Vein endothelial cell (primary cell): ENCODE measurements around the gene NKPD1. TPM values are rescaled to one million over a fixed set of nuclear protein-coding genes. Genes with fewer than 3 reads are reported as not detected.

ENCODE experiments used
- total RNA-seq: library from RNA; depleted of rRNA; stranded (reverse); fragments of >200 nt; gene quantifications from 2 replicates; pipeline ENCODE4 v1.2.3, GENCODE V29; 2012

Gene NKPD1, protein sequence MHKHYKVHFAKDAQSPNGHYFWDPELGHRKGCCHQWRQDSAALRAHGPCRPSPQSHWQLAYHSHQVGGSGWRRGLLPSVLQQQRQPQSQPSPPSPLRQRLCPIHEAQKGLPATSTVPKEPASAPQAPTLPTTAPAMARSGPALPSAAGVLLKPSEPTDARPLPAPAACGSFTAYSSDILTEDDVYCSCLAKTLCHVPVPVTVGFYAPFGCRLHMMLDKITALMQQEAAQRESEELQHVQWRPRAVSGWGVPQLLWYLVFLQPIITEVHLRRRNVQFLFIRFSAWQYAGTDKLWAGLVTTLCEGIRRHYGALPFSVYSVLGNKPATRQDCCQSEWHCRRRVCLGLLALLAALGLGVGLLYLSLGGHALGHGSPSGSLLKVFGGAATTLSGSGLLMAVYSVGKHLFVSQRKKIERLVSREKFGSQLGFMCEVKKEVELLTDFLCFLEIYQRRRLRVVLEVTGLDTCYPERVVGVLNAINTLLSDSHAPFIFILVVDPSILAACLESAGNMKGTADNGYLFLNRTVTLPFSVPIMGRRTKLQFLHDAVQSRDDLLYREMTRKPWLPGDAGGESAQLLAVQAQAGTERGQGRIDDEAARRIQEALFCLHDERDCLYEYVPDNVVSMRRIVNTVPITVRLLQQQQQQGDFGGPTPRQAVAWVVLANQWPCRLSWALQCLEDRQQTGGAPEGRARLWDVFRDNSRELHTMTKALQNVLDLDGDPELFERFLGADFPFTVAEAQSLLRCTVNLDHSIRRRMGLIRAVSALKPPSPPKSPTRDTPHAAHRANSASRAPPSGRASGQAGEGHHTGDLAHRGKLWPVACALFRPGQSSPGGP
- total RNA-seq: 0.65 TPM in 1 of 2 replicates, not detected in the other

DNA sequence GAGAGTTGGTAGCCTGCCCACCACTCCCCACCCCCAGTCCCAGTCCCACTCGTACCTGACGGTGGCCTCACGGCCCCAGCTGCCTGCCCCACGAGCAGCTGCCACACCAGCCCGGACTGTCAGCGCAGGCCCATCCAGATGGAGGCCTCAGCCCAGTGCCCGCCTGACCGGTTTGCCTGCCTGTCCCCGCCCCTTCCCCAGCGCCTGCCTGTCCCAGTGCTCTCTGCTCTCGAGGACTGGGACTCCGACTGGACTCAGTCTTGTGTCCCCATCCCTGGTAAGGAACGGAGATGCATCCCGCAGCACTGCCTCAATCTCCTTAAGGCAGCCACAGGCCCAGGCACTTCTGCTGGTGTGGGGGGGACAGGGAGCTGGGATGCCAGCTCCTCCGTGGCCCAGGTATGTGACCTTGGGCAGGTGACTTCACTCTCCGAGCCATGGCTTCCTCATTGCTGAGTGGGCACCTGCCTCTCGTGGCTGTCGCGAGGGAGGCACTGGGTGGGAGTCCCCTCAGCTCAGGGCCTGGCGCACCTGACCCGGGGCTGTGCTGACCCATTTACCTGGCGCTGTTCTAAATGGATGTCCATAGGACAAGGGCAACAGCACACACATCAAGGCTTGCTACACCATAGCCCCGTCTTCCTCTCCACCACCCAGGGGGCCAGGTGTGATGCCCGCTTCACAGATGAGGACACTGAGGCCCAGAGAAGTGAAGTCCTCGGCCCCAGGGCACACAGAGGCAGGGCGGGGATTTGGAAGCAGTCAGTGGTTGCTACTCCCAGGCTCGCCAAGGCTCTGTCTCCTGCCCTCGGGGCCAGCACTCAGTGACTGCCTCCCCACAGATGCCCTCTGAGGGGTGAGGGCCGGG is at the start of gene NKPD1:
TSS of gene NKPD1 (minus strand) at position 113 of the 868 bp plus-strand sequence. CDS start 832 bp downstream, outside the sequence.

DNA sequence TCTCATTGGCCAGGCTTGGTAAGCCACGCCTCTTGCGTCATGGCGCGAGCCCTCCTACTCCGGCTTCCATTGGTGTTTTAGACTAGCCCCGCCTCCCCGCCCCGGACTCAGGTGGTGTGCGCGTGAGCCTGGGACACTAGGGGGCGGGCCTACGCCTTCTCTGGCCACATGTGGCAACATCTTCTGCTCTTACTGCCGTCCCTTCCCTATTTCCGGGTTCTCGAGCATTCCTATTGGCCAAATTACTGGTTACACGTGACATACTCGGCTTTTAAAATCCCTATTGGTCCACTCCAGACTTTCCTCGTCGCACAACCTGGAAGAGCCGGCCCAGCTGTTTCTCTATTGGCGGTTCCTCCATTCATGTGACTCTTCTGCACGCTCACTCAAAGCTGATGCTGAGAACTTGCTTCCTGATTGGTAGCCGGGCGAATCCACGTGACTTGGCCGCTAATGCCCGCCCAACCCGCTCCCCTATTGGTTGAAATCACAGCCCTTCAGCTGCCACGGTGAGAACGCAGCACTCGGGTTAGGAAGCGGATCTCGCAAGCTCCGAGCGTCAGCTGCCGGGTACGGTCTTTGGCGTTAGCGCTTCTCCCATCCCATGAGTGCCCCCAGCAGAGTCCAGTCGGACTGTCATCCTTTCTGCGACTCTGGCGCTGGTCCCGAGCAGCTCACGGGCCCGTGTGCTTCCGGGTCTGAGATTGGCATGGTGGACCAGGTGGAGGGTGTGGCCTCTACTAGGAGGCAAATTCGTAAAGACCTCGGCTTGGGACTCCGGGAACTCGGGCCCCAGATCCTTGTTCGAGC is 17.7 kb upstream of the NKPD1 start, which contains the start of gene BLOC1S3:
TSS of gene BLOC1S3 (plus strand) at position 523 of the 810 bp plus-strand sequence. CDS start 513 bp downstream, outside the sequence.

DNA sequence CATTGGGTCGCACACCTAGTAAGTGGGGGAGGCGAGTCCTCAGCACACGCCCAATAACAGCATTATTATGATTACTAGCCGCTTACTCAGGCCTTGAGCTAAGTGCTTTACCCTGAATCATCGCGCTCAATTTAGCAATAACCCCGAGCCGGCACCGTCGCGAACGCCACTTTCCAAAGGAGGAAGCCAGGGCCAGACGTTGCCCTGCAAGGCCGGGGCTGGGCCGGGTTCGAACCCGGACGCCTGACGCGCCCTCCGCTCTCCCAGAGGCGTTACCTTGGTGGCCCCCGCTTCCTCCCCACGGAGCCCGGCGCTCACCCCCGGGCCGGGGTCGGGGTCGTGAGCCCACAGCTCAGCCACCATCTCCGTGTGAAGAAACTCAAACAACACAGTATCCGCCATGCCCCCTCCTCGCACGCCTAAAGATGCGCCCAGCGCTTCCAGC is 17.1 kb upstream of the NKPD1 start, which contains the start of gene TRAPPC6A:
TSS of gene TRAPPC6A (minus strand) at position 421 of the 445 bp plus-strand sequence. CDS start at position 402, 19 bp downstream.

Other genes starting within 250 kb of the NKPD1 start
- 0.33 and 0.86 TPM in 2 replicates for gene APOC1, start 246.4 kb downstream of the NKPD1 start, total RNA-seq
- gene APOC4, start 218.7 kb downstream of the NKPD1 start, total RNA-seq: not detected in 2 replicates
- gene APOC2, start 214.9 kb downstream of the NKPD1 start, total RNA-seq: not detected in 2 replicates
- gene CLPTM1, start 205.6 kb downstream of the NKPD1 start, total RNA-seq: 51.3 and 58.8 TPM in 2 replicates
- 12.4 and 14.7 TPM in 2 replicates for gene RELB, start 159.5 kb downstream of the NKPD1 start, total RNA-seq
- gene CLASRP, start 121.9 kb downstream of the NKPD1 start, total RNA-seq: 19.6 and 31.4 TPM in 2 replicates
- gene ZNF296, start 84.5 kb downstream of the NKPD1 start, total RNA-seq: 0.33 and 0.48 TPM in 2 replicates
- gene GEMIN7, start 81.7 kb downstream of the NKPD1 start, total RNA-seq: 21.6 and 27.9 TPM in 2 replicates
- gene PPP1R37, start 67.8 kb downstream of the NKPD1 start, total RNA-seq: 37.4 and 50.3 TPM in 2 replicates
- gene TRAPPC6A, start 17.3 kb upstream of the NKPD1 start, total RNA-seq: 11.9 and 28.4 TPM in 2 replicates
- gene BLOC1S3, start 17.8 kb upstream of the NKPD1 start, total RNA-seq: 8.8 and 9.1 TPM in 2 replicates
- 0.38 and 1.6 TPM in 2 replicates for gene EXOC3L2, start 84.4 kb upstream of the NKPD1 start, total RNA-seq
- gene MARK4, start 90.3 kb upstream of the NKPD1 start, total RNA-seq: 20.4 and 32.7 TPM in 2 replicates
- not detected in 2 replicates for gene CKM, start 161.9 kb upstream of the NKPD1 start, total RNA-seq
- 0.33 TPM in 1 of 2 replicates, not detected in the other for gene KLC3, start 179.8 kb upstream of the NKPD1 start, total RNA-seq
- gene ERCC2, start 209.6 kb upstream of the NKPD1 start, total RNA-seq: 35.6 and 61.1 TPM in 2 replicates
- gene PPP1R13L, start 244.1 kb upstream of the NKPD1 start, total RNA-seq: 24.6 and 24.8 TPM in 2 replicates
- 20.9 and 27.5 TPM in 2 replicates for gene POLR1G, start 245.7 kb upstream of the NKPD1 start, total RNA-seq